Measurements from ENCODE around the gene RASGRF2.

Gene RASGRF2, protein sequence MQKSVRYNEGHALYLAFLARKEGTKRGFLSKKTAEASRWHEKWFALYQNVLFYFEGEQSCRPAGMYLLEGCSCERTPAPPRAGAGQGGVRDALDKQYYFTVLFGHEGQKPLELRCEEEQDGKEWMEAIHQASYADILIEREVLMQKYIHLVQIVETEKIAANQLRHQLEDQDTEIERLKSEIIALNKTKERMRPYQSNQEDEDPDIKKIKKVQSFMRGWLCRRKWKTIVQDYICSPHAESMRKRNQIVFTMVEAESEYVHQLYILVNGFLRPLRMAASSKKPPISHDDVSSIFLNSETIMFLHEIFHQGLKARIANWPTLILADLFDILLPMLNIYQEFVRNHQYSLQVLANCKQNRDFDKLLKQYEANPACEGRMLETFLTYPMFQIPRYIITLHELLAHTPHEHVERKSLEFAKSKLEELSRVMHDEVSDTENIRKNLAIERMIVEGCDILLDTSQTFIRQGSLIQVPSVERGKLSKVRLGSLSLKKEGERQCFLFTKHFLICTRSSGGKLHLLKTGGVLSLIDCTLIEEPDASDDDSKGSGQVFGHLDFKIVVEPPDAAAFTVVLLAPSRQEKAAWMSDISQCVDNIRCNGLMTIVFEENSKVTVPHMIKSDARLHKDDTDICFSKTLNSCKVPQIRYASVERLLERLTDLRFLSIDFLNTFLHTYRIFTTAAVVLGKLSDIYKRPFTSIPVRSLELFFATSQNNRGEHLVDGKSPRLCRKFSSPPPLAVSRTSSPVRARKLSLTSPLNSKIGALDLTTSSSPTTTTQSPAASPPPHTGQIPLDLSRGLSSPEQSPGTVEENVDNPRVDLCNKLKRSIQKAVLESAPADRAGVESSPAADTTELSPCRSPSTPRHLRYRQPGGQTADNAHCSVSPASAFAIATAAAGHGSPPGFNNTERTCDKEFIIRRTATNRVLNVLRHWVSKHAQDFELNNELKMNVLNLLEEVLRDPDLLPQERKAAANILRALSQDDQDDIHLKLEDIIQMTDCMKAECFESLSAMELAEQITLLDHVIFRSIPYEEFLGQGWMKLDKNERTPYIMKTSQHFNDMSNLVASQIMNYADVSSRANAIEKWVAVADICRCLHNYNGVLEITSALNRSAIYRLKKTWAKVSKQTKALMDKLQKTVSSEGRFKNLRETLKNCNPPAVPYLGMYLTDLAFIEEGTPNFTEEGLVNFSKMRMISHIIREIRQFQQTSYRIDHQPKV (N-terminal part only)

DNA sequence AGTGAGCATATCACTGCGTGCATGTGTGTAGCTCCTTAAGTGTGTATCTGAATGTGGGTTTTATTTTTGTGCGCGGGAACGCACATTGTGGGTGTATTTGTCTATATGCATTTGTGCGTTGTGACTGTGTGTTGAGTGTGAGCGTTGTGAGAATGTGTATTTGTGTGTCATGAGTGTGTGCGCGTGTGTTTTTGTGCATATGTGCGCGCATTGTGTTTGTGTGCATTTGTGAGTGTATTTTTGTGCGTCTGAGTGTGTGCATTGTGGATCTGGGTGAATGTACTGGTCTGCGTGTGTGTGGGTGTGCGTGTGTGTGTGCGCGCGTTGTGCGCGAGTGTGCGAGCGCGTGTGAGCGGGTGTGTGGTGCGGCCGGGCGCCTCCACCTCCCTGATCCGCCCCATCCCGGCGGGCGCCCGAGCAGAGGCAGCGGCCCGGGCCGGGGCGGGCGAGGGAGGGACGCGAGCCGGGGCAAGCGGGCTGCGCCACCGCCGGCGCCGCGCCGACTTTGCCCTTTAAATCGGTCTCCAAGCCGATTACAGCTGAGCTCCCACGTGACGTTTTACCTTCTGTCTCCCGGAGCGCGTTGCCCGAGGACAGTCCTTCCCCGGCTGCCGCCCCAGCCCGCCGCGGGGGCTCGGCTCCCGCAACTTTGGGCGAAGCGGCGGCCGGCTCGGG lies at the start of gene RASGRF2:
Gene RASGRF2, plus strand, starts transcription at position 596 of the 675 bp plus-strand sequence. CDS start 376 bp downstream, outside the sequence.
- no peak for DNase-seq (ENCODE audit: low read depth, low spot score)

DNA sequence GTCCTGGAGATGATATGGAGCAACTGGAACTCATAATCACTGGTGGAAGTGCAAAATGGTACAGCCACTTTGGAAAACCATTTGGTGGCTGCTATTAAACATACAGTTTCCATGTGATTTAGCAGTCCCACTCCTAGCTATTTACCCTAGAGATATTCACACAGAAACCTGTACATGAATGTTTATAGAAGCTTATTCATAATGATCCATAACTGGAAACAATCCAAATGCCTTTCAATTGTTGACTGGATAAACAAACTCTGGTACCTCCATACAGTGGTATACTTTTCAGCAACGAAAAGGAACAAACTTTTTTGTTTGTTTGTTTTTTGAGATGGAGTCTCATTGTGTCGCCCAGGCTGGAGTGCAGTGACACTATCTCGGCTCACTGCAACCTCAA lies 47.7 kb upstream of the RASGRF2 start:
- no peak for DNase-seq (ENCODE audit: low read depth, low spot score)

DNA sequence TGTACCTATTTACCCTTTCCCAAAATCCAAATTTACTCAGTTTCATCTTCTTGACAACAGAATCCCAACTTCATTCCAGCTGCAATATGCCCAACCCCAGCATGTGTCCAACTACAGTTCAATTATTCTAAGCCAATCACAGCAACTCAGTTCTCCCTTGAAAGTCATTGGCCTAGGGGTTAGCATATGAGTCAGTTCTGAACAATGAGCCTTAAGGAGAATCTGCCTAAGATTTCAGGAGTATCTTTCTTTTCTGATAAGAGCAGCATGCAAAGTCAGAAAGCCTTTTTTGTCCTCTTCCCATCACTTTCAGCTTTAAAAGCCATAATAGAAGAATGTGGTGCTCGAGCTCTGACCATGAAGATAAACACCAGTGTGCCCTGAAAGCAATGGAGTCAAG lies 44.4 kb upstream of the RASGRF2 start:
- DNase-seq (ENCODE audit: low read depth, low spot score), result no peak

DNA sequence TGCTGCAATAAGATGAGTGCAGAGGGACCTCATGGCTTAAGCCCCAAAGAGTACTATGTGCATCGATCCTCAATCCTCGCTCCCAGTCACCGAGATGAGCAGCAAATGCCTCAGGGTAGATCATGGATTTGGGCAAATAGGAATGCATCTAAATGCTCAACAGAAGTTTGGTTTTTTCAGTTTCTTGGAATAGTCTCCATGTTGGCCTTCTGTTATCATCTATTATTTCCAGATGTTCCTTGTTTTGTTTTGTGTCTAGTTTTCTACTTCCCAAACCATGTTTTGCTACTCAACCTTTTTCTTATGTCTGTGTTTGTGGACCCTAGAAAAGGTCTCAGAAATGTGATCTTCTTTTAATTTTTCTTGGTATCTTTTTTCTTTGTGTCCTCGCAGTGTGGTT lies 43.5 kb upstream of the RASGRF2 start:
- no peak for DNase-seq (ENCODE audit: low read depth, low spot score)

DNA sequence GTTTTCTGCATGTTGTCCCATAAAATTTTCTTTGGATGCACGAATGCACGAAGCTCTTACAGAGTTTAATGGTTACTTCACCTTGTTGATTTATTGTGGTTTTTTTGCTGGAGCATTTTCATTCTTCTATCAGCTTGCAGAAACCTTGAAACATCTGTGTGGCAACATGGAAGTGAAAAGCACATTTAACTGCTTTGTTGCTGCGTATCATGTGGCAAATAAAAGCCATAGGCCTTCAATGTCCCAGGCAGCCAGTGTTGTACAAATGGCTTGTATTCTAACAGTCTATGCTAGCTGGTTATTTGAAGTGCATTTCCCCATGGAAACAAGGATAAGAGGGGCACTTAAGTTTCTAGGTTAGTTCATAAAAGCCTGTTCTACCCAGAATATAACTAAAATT lies 42.5 kb upstream of the RASGRF2 start:
- no peak for DNase-seq (ENCODE audit: low read depth, low spot score)

DNA sequence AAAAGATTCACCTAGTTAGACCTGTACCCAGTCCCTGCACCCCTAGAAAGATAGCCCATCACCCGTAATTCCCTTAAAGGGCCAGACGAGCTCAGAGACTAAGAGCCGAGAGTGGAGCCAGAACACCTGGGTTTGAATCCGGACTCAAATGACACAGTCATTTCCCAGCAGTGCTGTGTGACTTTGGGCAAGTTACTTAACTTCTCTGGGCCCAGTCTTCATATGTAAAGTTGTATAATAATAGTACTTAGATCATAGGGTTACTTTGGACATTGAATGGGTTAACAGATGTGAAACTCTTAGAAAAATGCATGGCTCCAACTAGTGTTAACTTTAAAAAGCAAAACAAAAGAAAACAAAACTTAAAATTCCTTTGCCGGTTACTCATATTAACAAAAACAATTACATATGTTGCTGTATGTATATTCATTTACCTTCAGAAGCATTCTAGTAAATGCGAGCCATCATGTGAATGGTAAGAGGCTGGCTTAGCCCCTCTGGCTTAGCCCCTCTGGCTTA lies 40.4 kb upstream of the RASGRF2 start:
- DNase-seq (ENCODE audit: low read depth, low spot score), result no peak

DNA sequence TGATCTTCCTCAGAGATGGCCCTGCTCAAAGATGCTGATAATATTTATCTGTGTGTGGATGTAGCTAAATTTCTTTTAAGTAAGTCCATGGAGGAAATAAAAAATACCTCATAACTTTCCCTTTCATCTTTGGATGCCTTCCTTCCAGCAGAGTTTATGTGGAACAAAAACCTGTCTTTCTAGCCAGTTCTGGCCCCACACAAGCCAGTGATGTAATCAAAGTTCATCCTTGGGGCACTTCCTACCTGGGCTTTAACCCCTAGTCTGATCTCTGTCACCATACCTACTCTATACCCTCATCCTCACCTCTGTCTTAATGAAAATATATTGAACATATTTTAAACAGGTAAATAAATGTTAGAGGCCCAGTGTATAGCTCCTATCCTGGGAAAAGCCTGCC lies 39.8 kb upstream of the RASGRF2 start:
- DNase-seq (ENCODE audit: low read depth, low spot score), result no peak

DNA sequence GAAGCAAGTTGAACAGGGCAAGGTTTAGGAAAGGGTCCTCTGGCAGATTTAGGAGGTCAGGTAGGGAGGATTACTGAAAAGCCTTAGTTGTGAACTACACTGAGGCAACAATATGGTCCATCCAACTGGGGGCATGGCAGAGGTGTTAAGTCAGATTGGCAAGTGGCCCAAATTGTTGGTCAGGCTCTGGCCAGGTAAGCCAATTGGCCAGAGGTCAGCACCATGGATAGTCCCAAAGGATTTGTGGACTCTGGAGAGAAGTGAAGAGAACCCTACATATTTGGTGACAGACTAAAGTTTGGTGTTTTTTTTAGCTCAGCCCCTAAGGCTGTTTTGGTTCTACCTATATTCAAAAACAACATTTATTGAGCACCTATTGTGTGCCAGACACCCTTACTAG lies 39.1 kb upstream of the RASGRF2 start:
- DNase-seq (ENCODE audit: low read depth, low spot score), result no peak

DNA sequence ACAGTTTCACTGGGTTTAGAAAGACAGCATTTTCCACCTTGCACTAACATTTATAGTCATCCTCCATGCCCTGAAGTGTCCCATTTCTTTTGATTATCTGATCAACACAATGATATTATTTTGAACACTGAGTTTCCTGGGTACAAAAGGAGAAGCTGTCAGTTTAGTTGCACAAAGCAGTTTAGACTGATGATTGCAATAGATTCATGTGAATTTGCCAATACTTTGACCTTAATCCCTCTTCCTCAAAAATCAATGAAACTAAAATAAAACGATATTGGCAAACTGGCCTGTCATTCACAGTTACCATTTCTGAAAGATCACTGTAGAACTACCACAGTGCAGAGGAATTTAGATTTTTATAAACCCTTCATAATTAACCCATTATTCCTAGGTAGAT lies 34.2 kb upstream of the RASGRF2 start:
- no peak for DNase-seq (ENCODE audit: low read depth, low spot score)

DNA sequence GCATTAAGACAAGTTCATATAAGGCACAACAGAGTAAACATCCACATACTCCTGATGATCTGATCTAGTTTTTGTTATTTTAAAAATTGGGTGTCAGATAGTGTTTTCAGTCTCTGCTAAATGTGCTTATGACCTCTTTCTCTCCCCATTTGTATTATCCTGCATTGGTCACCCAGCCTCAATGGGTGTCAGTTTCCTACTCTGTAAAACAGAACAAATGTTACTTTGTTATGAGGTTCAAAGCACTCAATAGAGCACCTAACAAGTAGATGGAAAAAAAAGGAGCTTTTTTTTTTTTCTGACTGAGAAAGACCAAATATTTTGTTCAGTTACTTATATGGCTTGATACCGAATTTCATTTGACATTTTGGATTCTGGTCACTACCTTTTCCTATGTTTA lies 33.6 kb upstream of the RASGRF2 start:
- DNase-seq (ENCODE audit: low read depth, low spot score), result no peak

DNA sequence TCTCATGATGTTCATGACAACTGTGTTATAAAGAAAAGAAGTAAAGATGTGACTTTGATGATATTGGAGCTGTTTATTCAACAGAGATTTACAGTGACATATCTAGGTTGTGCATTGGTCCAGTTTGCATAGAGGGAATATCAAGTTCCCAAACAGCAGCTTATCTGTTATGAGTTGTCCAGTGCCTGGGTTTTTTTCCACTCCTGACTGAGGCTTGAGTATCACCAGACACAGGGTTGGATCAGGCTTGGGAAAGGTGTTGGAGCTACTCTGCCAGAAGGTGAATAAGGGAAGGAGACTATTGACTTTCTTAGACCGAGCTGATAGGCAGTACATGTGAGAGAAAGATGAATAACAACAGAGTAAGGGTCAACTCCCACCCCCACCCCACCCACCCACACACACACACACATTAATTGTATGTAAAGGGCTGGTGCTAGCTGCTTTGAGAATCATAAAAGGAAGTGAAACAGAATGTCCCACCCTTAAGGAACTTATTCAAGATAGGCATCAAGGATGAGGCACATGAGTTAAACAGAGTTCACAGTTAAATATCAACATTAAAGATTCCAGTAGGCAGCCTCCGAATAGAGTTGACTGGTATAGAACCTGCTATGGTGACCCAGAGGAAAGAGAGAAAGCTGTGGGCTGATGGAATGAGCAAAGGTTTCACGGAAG lies 33.0 kb upstream of the RASGRF2 start:
- no peak for DNase-seq (ENCODE audit: low read depth, low spot score)

DNA sequence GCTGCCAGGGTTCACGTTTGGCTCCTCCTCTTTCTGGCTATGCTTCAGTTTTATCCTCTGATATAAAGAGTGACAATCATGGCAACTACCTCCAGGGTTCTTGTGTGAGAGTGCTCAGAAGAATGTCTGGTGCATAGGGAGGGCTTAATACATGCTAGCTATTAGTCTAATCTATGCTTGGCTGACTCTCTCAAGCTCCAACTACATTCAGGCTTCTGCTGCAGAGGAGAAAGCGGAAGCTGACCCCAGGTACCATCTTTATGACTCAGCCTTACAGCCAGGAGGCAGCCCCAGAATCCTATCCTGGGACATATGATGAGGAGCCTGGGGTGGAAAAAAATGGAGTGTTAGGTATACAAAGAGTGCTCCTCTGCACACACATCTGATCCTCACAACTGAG lies 32.1 kb upstream of the RASGRF2 start:
- no peak for DNase-seq (ENCODE audit: low read depth, low spot score)

DNA sequence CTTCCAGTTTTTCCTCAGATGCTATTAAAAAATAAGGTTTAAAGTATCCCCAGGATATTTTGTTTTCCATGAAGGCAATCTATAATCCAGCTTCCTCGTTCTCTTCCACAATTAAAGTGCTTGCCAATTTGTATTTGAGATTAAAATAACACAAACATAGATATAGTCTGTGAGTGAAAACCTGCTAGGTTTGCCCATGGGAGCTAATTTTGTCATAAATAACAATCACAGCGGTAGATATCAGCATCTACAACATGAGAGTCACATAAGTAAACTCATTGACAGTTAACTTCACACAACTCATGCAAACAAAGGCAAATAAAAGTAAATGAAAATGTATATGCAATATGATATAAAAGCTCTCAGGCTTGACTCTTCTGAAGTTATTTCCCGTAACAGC lies 29.2 kb upstream of the RASGRF2 start:
- DNase-seq (ENCODE audit: low read depth, low spot score), result no peak

DNA sequence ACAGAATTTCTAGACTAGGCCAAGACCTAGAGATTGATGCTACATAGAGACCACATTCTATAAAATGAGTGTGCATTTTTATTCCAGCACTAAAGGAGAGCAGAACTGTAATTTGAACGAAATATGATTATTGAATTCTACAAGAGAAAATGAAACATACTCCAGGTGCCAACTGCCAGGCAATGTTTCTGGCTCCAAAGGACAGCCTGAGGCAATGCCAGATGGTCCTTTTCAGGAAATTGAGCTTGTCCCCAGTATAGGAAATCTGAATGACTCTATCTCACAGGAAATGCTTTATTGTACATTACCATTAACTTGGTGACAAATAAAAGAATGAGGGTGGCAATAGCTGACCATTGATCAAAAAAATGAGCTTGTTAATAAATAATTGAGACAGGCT lies 28.8 kb upstream of the RASGRF2 start:
- DNase-seq (ENCODE audit: low read depth, low spot score), result no peak

DNA sequence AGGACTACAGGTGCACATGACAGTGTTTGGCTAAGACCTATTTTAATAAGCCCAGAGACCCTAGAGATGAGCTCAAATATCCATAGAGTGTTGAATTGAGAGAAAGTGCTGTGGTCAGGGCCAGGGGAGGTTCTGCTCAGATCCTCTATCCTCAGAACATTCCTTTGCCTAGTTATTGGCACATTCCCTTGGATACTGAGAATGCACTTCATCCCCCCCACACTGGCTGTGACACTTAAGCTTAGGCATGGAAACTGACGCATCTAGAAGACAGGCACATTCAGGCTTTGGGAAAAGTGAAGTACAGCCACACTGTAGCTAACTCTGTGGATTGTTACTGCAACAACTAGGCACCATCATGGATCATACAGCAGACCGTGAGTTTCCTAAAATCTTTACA lies 27.1 kb upstream of the RASGRF2 start:
- no peak for DNase-seq (ENCODE audit: low read depth, low spot score)

DNA sequence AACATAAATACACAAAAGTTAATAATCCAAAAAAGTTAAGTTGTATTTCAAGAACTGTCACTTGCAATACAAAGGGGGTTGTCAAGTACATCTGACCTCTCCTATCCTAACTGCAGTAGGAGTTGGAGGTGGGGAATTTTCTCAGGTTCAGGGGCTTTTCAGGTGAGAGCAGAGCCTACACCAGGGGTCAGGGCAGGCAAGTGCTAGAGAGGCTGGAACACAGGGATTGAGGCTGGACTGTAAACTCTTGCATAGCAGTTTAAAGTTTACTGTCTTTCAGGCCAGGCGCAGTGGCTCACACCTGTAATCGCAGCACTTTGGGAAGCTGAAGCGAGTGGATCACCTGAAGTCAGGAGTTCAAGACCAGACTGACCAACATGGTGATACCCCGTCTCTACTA lies 25.4 kb upstream of the RASGRF2 start:
- no peak for DNase-seq (ENCODE audit: low read depth, low spot score)

DNA sequence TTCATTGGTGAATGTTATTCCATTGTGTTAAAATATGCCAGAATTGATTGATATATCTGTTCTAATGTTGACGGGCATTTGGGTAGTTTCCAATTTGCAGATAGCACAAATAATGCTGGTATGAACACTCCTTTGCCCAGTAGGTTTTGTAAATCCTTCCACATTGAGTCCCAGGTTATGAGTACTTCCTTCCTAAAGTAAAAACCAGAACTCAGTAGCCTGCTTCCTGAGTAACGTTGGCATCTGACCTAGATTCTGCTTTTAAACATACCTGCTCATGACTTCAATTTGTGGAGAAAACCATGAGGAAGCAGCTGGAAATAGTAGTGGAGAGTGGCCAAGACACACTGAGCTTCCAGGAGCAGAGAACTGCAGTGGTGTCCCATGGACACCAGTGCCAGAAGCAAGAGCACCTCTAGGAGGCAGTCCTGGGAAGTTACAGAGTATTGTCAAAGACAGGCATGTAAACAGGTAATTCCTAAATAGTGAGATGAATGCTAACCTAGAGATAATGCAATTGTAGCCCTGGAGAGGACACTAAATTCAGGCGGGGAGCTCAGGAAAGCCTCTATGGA lies 24.3 kb upstream of the RASGRF2 start:
- no peak for DNase-seq (ENCODE audit: low read depth, low spot score)

DNA sequence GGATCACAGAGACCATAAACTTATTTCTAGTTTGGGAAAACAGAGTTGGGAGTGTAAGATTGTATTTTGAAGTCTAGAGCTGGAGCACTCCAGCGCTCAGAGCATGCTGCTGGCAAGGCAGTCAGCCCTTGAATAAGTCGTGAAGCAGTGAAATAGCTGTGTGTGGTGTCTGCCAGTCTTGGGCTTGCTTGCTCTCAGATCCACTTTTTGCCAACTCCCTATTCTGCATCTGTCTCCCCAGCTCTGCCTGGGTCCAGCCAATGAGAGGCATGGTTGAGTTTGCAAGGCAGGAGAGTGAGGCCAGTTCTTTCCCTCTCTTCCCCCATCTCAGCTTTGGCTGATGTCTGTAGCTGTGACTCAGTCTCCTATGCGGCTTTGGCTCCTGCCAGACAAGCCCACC lies 23.3 kb upstream of the RASGRF2 start:
- no peak for DNase-seq (ENCODE audit: low read depth, low spot score)

DNA sequence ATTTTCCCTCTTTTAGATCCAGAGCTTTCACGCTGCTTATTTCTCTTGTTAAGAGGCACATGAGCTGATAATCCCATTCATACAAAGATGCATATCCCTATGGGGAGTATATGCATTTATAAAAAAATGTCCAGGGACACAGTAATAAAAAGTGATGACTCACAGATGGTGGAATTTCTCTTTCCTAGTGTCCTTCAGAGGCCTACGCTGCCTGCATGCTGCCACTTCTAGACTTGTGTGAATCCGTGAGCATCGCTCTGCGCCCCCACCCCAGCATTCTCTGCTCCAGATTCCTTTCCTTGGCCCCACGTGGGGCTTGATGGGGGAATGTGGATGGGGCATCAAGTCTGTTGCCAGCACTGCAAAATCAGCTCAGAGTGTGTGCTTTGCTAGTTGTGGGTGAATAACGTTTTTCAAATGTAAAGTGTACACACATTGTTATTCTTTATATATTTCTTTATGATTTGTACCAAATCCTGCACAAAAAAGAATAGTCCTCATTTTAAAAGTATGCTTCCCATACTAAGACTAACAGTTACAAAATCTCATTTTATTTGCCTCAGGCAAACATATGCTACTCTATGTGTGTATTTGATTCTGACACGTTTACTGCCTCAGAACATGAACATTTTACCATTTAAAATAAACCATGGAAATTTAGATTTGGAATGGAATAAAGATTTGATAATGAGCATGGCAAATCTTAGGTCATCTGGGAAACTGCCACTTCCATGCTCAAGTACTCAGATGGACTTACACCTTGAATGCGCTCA lies 22.4 kb upstream of the RASGRF2 start:
- DNase-seq (ENCODE audit: low read depth, low spot score), result no peak

DNA sequence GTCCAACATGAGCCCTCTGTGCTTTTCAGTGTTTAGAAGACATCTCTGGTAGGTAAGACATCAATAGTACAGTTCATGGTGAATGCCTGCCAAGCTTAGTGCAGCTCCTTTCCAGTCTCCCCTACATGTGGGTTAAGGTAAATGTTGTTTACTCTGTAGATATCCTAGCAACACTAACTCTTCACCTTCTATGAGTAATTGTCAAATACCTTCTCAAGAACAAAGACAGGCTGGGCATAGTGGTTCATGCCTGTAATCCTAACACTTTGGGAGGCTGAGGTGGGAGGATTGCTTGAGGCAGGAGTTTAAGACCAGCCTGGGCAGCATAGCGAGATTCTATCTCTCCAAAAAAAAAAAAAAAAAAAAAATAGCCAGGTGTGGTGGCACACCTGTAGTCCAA lies 18.7 kb upstream of the RASGRF2 start:
- no peak for DNase-seq (ENCODE audit: low read depth, low spot score)
